ENCODE data around the gene RABGGTA.
"Not testable (repeated sequence)": the region's sequence is repeated elsewhere in the genome, so short reads cannot be mapped to it uniquely, and the experiment has no call there.

The RABGGTA gene

DNA sequence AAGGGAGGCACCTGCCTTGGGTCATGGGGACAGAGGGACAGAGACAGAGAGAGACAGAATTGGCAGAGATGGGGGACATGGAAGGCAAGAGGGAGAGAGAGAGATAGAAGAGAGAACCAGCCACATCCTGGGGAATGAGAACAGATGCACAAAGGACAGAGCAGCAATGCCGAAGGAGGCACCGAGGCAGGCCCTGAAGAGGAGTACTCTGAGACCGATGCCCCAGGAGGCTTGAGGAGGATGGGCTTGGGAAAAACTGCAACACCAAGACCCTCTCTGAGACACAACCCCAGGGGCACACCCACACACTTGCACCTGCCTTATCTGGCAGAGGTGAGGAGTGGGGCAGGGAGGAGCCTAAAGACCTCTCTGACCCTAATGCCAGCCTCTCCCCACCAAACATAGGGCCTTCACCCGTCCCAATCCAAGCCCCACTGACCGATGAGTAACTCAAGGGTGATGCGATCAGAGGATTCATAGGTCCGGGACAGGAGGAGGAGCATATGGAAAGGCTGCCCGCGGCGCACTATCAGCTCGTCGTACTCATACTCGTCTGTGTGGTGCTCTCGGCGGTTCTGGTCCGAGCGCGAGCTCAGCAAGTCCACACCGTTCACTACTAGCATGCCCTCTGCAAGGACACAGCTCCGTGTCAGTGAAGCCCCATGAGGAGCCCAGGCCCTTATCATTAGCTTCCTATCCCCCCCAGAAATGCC is 10.0 kb downstream of the RABGGTA start:
- DNase-seq (ENCODE audit: low read depth in 2 of 3, low spot score in 2 of 3), result no peak

DNA sequence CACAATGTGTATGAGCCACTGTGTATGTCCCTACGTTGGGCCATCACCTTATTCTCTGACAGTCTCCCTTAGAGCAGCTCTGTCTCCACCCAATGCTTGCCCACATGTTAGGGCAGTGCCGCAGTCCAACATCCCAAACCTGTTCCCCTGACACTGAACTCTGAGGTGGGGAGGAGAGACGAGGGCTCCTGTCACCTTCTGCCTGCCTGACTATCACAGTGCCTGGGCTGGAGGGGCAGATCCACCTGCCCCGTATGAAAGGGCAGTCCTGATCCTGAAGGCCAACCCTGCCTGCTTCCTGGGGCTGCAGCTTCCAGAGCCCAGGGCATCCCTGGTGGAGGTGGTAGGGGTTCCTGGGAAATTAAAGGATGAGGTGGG is 10.6 kb downstream of the RABGGTA start:
- DNase-seq (ENCODE audit: low read depth in 2 of 3, low spot score in 2 of 3), result no peak

DNA sequence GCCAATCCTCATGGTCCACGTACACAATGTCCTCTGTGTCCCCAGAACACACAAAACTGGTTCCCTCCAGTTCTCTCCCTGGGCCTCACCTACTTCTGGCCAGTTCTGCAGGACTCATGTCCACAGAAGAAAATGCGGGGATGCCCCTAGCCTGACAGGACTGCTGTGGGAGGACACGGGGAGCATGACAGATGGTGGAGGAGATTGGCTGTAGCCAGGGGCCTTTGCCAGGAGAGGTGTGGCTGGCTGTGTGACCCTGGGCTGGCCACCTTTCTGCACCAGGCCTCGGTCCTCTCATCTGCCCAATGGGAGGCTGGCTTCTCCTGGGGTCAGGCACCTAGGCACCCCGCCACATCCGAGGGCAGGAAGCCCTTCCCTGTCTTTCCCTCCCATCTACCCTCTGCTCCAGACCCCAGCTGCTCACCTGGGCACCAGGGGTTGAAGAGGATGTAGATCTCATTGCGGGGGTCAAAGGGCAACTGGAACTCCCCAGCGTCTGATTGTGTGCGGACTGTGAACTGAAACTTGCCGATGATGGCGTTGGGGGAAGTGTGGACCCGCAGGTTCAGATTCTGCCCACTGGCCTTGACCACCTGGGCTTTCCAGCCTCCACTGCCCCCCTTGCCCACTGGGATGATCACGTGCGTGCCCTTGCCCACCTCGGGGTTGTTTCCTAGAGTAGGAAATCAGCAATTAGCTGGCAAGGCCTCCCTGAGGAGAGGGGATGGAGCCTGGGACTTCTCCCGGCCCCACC is 11.2 kb downstream of the RABGGTA start:
- no peak for DNase-seq (ENCODE audit: low read depth in 2 of 3, low spot score in 2 of 3)

DNA sequence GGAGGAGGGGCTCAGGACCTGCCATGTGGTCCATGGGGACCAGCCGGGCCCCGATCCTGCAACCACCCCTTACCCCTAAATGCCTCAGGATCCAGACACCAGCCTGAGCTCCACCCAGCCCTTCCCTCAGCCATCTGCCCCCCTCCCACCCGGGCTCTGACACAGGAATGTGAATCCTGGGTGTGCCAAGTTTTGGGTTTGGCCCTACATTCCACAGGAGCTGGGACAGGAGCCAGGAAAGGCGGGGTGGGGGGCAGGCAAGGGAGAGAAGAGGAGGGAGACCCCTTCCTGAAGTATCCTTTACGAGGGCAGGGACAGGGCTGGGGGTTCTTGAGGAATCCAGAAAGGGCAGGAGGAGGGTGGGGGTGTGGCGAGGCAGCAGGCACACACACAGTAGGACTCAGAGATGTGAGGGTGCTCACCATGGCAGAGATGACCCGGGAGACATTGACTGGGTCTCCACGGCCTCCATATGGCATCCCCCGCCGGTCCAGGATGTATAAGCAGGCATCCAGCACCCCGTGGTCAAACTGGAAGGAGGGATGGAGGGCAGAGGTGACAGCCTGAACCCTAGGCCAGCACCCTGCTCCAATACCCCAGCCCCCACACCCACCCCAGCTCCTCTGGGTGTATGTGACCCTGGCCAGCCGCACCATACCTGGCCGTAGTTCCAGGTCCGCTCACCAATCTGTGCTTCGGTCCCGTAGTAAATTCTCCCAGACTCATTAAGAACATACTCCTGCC is 11.9 kb downstream of the RABGGTA start:
- no peak for DNase-seq (ENCODE audit: low read depth in 2 of 3, low spot score in 2 of 3)

DNA sequence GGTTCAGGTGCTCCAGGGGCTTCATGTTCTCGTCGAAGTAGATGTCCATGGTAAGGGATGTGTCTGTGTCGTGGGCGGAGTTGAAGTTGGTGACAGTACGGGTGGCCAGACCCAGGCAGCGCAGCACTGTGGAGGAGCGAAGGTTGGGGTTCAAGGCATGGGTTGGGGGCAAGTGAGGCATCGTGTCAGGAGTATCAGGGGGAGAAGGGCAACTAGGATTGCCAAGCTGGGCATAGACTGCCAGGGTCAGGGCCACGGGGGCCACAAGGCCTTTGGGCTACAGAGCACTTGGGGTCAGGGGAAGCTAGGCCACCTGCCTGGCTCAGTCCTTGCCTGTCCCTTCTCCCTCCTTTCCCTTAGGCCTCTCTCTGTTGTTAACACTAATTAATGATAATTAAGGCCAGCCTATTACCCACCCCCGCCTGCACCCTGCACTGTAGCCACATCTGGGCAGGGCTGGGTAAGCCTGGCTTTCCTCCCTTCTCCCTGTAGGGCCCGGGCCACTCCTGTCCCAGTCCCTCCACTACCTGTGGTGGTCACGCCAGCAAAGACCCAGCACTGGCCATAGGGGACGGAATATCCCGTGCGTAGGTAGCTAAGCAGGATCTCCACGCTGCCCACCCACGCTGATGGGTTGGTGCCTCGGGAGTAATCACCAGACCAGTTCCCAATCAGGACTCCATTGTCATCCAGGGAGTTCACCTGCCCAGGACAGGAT is 12.7 kb downstream of the RABGGTA start:
- DNase-seq (ENCODE audit: low read depth in 2 of 3, low spot score in 2 of 3), result no peak

DNA sequence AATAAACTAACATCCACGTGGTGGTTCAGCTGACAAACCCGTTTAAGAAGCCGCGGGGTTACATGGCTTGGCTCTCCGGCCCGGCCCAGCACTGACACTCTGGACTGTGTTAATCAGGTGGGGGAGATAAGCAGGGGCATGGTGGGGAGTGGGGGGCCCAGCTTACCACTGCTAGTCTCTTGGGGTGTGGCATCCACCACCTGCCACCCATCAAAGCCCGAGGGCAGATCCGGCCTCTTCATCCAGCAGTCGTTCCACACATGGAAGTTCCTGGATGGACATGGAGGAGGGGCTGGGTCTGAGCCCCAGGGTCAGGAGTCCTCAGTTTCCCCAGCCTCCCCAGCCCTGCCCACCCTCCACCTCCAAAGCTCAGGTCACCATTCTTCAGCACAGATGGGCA is 13.3 kb downstream of the RABGGTA start:
- DNase-seq (ENCODE audit: low read depth in 2 of 3, low spot score in 2 of 3), result no peak

DNA sequence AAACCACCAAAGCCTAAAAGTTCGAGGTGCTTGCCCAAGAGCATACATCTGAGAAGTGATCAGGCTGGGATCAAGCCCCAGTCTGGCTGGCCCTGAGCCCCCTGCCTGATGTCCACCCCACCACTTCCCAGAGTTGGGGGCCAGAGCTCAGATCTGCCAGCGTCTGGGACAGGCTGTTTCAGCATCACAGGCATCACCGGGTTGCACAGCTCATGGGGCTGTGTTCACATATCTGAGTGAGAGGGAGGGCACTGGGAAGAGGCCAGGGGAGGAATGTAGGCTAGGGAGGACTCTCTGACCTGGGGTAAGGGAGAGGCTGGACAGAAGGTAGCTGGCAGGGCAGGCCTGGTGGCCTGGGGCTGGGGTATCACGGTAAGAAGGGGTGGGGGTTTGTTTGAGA is 14.4 kb downstream of the RABGGTA start:
- no peak for DNase-seq (ENCODE audit: low read depth in 2 of 3, low spot score in 2 of 3)

DNA sequence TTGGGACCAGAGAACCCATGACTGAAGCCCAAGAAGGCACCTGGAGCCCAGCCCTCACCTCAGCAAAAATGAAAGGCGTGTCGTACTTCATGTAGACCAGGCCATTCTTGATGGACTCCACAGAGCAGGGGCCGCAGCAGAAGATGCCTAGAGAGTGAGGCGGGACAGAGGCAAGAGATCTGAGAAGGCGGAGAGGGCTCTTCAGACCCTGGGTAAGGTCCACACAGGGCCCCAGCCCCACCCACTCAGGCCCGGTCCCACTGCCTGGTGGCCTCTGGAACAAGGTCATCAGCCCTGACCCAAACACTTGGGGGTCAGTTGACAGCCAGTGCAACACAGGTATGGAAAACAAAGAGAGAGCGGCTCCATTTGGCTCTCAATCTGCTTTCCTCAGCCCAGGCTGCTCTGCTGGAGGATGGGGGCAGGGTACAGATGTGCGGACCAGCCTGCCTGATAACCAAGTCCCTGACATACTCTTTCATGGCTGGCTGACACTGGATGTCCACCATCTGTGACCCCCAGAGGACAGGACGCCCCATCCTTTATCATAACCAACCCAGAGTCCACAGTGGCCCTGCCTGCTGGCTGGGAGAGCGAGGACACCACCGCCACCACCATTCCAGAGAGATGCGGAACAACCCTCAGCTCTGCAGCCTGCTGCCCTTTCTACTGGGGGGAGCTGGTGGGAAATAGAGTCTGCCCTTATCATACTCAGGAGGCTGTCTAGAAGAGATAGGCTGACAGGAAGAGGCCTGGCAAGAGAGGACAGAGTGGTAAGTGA is 15.3 kb downstream of the RABGGTA start:
- DNase-seq (ENCODE audit: low read depth in 2 of 3, low spot score in 2 of 3), result no peak

DNA sequence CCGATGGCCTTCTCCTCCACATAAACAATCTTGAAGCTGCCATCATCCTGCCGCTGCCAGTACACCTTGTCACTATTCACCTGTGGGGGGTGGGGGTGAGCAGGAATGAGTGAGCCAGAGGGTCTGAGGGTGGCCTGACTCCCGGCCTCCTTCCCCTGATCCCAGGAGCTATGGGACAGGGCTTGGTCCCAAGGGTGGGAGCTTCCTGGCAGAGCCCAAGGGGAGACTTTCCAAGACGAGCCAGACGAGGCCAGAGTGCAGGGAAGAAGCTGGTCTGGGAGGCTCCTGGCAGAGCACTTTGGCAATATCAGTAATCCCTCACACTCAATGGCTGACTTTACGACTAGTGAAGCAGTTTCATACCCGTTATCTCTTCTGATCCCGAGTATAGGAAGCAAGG is 16.0 kb downstream of the RABGGTA start:
- no peak for DNase-seq (ENCODE audit: low read depth in 2 of 3, low spot score in 2 of 3)

DNA sequence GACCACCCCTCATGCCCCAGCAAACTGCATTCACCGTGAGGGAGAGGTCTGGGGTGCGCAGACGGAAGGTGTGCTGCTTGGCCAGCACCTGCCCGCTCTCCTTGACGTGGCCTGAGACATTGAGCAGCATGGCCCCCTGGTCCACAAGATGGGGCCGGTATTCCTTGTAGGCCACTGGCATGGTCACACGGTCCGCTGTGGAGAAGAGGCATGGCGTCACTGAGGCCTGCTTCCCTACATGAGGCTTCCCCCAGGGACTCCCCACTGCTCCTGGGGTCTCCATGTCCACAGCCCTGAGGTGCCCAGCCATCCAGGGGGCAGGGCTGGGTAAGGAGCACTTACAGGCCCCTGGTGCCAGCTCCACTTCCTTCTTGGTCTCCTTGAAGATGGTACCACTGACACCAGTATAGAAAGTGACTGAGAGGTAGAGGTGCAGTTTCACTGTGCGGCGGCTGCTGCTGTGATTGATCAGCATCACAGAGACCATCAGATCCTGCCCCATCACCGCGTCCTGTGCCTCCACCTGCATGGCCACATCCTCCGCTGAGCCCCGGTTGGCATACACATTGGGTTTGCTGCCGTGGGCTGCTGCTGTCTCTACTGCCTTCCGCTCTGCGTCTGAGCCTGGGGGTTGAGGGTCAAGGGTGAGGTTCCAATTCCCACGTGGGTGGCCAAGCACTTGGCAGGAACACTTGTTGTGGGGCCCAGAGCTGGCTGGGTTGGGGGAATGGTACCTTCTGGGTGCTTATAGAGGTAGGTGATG is 16.6 kb downstream of the RABGGTA start:
- DNase-seq (ENCODE audit: low read depth in 2 of 3, low spot score in 2 of 3), result no peak

DNA sequence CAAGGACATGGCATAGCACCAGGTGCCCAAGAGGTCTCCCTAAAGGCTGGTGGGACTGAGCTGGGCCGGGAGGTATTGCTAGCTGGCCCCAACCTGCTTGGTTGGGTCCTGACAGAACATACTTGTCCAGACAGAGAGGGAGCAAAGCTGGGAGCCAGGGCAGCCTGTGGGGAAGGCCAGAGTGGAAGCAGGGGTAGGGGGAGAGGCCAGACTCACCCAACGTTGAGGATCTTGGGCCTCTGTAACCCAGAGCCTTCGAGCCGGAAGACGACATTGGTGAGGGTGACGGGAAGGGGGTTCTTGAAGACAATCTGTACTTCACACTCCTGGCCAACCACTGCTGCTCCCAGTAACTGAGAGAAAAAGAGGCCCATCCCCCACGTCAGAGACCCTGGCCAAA is 17.5 kb downstream of the RABGGTA start:
- no peak for DNase-seq (ENCODE audit: low read depth in 2 of 3, low spot score in 2 of 3)

DNA sequence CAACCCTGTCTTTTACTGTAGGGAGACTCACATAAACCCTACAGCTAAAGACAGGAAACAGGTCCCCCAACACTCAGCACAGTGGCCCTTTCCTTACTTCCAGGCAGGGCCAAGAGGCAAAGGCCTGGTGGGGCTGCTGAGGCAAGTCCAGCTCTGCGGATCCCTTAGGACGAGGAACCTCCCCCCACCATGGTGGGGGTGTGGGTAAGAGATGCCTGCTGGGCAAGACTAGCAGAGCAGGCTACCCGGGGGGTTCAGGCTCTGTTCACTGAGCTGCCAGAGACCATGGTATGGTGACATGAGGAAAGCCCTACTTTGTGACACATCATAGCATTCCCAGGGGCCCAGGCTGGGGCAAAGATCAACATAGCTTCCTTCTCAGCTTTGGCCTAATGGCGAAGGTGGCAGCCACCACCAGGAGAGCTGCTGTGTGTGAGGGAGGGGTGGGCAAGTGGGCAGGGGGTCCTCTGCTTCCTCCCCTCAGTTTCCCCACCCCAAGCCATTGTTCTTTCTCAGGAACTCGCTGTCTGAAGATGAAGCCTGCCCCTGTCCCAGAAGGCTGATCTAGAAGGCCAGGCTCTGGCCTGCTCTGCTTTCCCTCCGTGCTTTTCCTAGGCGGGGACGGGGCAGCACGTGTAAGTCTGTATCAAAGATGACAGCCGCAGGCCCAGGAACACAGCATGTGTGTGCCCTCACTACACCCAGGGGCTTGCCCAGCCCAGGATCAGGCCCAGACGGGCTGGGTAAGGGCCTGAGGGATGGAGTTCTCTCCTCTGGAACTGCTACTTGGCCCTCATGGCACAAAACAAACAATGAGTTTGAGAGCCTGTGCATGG is 18.9 kb downstream of the RABGGTA start:
- DNase-seq (ENCODE audit: low read depth in 2 of 3, low spot score in 2 of 3), result no peak

DNA sequence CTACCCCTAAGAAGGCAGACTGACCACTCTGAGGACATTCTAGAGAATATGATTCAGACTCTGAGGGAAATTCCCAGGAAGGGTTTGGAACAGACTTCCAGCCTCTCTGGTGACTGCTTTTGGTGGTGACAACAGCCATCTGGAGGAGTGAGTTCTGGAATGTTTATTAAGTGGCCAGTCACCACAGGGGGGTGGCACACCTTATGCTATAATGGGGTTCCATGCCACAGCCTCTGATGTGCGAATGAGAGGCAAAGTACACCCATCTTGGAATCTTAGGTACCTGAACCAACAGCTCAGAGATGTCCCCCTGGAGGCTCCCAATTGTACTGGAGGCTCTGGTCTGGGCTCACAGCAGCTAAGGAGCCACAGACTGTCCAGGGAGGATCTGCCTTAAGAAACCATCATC is 19.5 kb downstream of the RABGGTA start:
- DNase-seq (ENCODE audit: low read depth in 2 of 3, low spot score in 2 of 3), result no peak

DNA sequence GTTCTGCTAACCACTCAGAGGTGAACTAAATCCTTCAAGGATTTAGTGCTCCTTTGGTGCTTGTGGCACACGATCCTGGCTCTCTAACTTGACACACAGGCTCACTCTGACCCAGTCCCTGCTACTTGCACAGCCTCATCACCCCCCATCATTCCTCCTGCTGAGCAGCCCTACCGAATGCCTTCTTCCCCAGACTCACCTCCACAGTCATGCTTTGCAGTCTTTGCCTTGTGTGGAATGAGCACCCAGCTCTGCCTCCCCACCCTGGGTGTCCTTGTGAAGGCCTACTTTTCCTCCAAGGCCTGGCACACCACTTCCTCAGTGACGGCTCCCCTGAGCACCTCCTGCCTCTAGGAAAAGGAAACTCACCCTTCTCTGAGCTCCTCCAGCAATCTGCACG is 21.0 kb downstream of the RABGGTA start:
- DNase-seq (ENCODE audit: low read depth in 2 of 3, low spot score in 2 of 3), result no peak

DNA sequence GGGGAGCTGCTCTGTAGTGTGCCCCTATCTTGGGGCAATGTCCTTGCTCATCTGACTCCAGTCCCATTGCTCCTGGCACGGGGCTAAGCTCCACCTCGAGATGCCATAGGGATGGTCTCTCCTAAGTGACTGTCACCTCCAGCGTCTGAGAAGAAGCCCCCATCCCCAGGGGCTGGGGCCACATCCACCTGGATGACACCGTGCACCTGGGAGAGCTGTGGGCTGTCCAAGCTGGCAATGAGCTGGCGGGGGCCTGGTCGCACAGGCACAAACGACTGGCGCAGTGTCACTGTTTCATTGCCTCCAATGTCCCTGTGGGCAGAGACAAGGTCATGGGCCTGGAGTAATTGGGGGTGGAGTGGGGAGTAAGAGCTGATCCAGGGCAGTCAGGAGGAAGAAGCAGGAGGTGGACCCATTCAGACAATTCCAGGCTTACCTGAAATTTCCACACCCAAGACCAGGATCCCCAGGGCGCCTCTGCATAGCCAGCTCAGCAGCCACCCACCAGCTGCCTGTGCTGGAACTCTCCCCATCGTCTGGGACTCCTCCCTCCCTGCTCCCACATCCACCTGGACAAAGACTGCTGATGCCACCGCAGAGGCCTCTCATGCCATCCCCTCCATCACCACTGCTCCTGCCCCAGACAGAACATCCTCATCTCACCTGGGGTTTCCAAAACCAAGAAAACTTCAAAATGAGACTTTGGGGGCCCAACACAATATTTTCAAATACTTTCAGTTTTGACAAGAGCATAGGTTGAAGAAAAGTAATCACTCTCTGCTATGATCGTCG is 22.0 kb downstream of the RABGGTA start:
- no peak for DNase-seq (ENCODE audit: low read depth in 2 of 3, low spot score in 2 of 3)

DNA sequence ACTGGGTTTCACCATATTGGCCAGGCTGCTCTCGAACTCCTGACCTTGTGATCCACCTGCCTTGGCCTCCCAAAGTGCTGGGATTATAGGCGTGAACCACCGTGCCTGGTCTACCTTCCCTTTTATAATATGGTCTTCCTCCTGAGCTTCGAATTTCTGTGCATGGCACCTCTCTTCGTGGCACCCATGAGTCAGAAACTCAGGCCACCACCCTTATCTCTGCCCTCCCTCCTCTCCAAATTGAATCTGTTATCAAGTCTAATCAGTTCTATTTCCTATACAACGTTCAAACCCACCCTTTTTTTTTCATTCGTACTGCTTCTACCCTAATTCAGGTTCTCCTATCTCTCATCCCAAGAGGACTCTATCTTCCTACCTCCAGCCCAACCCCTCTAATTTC is 24.0 kb downstream of the RABGGTA start:
- DNase-seq (ENCODE audit: low read depth in 2 of 3, low spot score in 2 of 3), result no peak

DNA sequence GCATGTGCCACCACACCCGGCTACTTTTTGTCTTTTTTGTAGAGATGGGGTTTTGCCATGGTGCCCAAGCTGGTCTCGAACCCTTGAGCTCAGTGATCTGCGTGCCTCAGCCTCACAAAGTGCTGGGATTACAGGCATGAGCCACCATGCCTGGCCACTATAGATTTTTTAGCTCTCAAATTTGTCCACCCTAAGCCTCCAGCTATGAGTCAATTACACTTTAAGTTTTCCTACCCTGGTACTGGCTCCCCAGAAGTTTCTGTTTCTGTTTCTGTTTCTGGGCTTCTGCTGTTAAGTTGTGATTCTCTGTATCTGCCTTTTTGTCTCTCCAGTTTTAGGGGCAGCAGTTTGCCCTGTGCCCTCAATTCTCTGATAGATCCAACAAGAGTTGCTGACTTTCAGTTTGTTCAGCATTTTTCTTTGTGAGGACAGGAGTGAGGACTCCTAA is 24.6 kb downstream of the RABGGTA start:
- no peak for DNase-seq (ENCODE audit: low read depth in 2 of 3, low spot score in 2 of 3)

DNA sequence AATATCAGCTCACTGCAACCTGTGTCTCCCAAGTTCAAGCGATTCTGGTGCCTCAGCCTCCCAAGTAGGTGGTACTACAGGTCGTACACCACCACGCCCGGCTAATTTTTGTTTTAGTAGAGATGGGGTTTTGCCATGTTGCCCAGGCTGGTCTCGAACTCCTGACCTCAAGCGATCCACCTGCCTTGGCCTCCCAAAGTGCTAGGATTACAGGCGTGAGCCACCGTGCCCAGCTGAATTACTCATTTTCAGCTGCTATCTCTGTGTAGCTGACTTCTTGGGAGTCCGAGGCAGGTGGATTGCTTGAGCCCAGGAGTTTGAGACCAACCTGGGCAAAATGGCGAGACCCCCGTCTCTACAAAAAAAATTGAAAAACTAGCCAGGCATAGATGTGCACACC is 26.0 kb downstream of the RABGGTA start:
- DNase-seq (ENCODE audit: low read depth in 2 of 3, low spot score in 2 of 3), result not testable (repeated sequence)

Data from activated CD8-positive, alpha-beta memory T cell treated with anti-CD3 and anti-CD28 coated beads for 48 hours (primary cell).